ENCODE measurements around the gene RAET1E. TPM values are rescaled to one million over a fixed set of nuclear protein-coding genes. Genes with fewer than 3 reads are reported as not detected.
A peak's percentile ranks its signal among the peaks of the same experiment; 100 is the strongest.

RAET1E gene
- total RNA-seq, 1 donor: 0.36 TPM

DNA sequence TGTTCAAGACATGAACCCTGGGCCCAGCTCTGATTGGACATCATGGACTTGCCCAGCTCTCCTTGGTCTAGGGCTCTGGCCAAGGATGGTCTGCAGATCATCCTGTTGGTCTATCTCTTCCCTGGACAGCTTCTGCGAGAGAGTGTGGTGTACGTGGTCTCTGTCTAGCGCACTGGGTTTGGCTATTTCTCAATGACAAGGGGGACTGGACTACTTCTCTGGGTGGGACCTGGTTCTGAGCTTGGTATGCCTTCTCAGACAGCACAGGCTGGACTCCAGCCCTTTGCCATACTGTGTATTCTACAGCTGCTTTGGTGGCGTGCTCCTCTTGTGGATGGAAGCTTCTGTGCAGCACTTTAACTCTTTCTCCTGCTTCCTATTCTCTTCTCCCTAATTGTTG is 8.5 kb upstream of the RAET1E start:
- Histone ChIP-seq H3K4me2 (ENCODE audit: insufficient read depth, low read length) (no peak overlapping the region), H3K9me3 (ENCODE audit: low read depth, low read length) (no peaks in the 10 kb centered on the region), H3K4me1 (ENCODE audit: insufficient read depth, low read length) (no peaks in the 10 kb centered on the region), H2AFZ (ENCODE audit: low read length) (no peak overlapping the region), H3K36me3 (ENCODE audit: insufficient read depth, low read length) (no peaks in the 10 kb centered on the region), H3K4me3 (ENCODE audit: insufficient read depth, low read length) (no peak overlapping the region), H3K79me2 (ENCODE audit: insufficient read depth, low read length) (no peaks in the 10 kb centered on the region), H3K27me3 (ENCODE audit: insufficient read depth, low read length) (no peaks in the 10 kb centered on the region), H4K20me1 (ENCODE audit: insufficient read depth, low read length) (no peaks in the 10 kb centered on the region), H3K27ac (ENCODE audit: low read depth, low read length) (no peak overlapping the region)
- TF ChIP-seq, protein P1, sequence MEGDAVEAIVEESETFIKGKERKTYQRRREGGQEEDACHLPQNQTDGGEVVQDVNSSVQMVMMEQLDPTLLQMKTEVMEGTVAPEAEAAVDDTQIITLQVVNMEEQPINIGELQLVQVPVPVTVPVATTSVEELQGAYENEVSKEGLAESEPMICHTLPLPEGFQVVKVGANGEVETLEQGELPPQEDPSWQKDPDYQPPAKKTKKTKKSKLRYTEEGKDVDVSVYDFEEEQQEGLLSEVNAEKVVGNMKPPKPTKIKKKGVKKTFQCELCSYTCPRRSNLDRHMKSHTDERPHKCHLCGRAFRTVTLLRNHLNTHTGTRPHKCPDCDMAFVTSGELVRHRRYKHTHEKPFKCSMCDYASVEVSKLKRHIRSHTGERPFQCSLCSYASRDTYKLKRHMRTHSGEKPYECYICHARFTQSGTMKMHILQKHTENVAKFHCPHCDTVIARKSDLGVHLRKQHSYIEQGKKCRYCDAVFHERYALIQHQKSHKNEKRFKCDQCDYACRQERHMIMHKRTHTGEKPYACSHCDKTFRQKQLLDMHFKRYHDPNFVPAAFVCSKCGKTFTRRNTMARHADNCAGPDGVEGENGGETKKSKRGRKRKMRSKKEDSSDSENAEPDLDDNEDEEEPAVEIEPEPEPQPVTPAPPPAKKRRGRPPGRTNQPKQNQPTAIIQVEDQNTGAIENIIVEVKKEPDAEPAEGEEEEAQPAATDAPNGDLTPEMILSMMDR (IDR thresholded peaks at IDR 0.05; ENCODE audit: extremely low read depth, low read depth, low read length): no peak
- DNase-seq (ENCODE audit: insufficient read length, low spot score, missing footprints): peak; percentile 29

DNA sequence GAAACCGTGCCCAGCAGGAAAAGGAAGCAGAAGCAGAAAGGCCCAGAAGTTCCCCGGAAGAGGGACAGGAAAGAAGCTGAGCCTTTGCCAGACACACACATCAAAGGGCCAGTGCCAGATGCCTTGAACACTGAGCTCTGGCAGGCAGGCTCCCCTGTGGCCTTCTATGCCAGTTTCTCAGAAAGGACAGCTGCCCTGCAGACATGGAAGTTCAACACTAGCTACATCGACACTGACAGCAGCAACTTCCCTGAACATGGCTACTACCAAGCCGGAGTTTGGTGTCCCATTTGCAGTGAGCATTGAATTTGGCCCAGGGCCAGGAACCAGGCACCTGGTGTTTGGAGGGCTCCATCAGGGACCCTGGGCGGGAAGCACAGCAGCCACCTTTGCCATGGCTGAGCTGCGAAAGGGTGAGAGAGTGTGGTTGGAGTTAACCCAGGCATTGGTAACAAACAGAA is 8.0 kb upstream of the RAET1E start:
- Histone ChIP-seq H3K4me1 (ENCODE audit: insufficient read depth, low read length) (no peaks in the 10 kb centered on the region), H3K4me2 (ENCODE audit: insufficient read depth, low read length) (no peak overlapping the region), H3K27me3 (ENCODE audit: insufficient read depth, low read length) (no peaks in the 10 kb centered on the region), H3K79me2 (ENCODE audit: insufficient read depth, low read length) (no peaks in the 10 kb centered on the region), H4K20me1 (ENCODE audit: insufficient read depth, low read length) (no peaks in the 10 kb centered on the region), H3K36me3 (ENCODE audit: insufficient read depth, low read length) (no peaks in the 10 kb centered on the region), H3K4me3 (ENCODE audit: insufficient read depth, low read length) (no peak overlapping the region), H3K9me3 (ENCODE audit: low read depth, low read length) (no peaks in the 10 kb centered on the region), H3K27ac (ENCODE audit: low read depth, low read length) (no peak overlapping the region), H2AFZ (ENCODE audit: low read length) (no peak overlapping the region)
- DNase-seq (ENCODE audit: insufficient read length, low spot score, missing footprints): no peak
- TF ChIP-seq, protein P1 (IDR thresholded peaks at IDR 0.05; ENCODE audit: extremely low read depth, low read depth, low read length): no peak

DNA sequence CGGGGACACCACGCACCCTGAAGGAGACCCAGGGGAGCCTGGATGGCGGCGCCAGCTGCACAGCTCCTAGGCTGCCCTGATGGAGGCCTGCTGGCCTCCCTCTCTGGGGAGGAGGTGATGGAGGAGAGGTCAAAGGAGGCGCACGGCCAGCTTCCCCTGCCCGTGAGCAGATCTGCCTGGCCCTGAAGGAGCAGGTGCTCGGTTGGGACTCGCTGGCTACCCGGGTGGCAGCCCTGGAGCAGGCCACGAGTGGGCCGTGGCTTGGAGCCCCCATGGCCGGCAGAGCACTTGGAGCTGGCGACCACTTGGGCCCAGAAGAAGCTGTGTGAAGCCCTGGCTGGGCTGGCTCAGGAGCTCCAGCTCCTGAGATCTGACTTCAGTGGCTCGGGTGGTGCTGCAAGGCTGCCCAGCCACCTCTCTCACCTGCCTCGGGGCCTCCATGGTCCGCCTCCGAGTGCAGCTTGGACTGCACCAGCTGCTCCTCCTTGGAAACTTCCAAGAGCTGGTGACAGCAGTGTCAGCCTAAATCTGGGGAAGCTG is 7.5 kb upstream of the RAET1E start:
- Histone ChIP-seq H2AFZ (ENCODE audit: low read length) (no peak overlapping the region), H3K27me3 (ENCODE audit: insufficient read depth, low read length) (no peaks in the 10 kb centered on the region), H3K4me2 (ENCODE audit: insufficient read depth, low read length) (no peak overlapping the region), H3K4me1 (ENCODE audit: insufficient read depth, low read length) (no peaks in the 10 kb centered on the region), H3K79me2 (ENCODE audit: insufficient read depth, low read length) (no peaks in the 10 kb centered on the region), H3K36me3 (ENCODE audit: insufficient read depth, low read length) (no peaks in the 10 kb centered on the region), H4K20me1 (ENCODE audit: insufficient read depth, low read length) (no peaks in the 10 kb centered on the region), H3K9me3 (ENCODE audit: low read depth, low read length) (no peaks in the 10 kb centered on the region), H3K4me3 (ENCODE audit: insufficient read depth, low read length) (no peak overlapping the region), H3K27ac (ENCODE audit: low read depth, low read length) (no peak overlapping the region)
- no peak for DNase-seq (ENCODE audit: insufficient read length, low spot score, missing footprints)
- TF ChIP-seq, protein P1 (IDR thresholded peaks at IDR 0.05; ENCODE audit: extremely low read depth, low read depth, low read length): no peak

DNA sequence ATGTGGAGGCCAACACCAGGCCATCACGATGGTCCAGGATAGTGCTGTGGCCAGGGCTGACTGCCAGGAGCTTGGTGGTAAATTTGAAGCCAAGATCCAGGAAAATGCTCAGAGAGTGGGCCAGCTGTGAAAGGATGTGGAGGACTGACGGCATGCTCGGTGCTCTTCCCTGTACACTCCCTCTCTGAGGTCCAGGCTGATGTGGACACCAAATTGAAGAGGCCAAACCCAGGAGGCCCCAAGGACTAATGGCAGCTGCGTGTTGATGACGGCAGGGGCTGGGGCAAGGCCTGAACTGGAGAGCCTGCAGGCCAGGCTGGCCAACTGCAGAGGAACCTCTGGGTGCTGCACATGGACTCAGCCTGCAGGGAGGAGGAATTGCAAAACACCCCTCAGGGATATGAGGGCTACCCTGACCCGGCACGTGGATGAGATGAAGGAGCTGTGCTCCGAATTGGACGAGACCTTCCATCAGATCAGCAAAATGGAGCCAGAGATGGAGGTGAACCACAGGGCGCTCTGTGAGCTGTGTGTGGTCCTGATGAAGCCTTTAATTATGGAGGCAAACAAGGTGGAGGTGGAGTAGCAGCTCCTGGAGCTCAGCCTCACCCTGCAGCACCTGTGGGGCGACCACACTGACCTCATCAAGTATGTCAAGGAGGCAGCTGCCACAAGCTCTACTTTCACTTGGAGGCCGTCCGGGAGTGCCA is 6.9 kb upstream of the RAET1E start:
- H3K4me2 ChIP-seq (ENCODE audit: insufficient read depth, low read length): no peak overlapping the region
- no peak overlapping the region for H3K27ac ChIP-seq (ENCODE audit: low read depth, low read length)
- no peak for DNase-seq (ENCODE audit: insufficient read length, low spot score, missing footprints)
- no peaks in the 10 kb centered on the region for H3K4me1 ChIP-seq (ENCODE audit: insufficient read depth, low read length)
- H3K79me2 ChIP-seq (ENCODE audit: insufficient read depth, low read length): no peaks in the 10 kb centered on the region
- H3K4me3 ChIP-seq (ENCODE audit: insufficient read depth, low read length): no peak overlapping the region
- H3K36me3 ChIP-seq (ENCODE audit: insufficient read depth, low read length): no peaks in the 10 kb centered on the region
- H3K9me3 ChIP-seq (ENCODE audit: low read depth, low read length): no peaks in the 10 kb centered on the region
- H4K20me1 ChIP-seq (ENCODE audit: insufficient read depth, low read length): no peaks in the 10 kb centered on the region
- TF ChIP-seq, protein P1 (IDR thresholded peaks at IDR 0.05; ENCODE audit: extremely low read depth, low read depth, low read length): no peak
- H3K27me3 ChIP-seq (ENCODE audit: insufficient read depth, low read length): no peaks in the 10 kb centered on the region
- H2AFZ ChIP-seq (ENCODE audit: low read length): no peak overlapping the region
